Occipital lobe (tissue), 2 donors: Measurements from ENCODE around the gene NOL11. TPM values are rescaled to one million over a fixed set of nuclear protein-coding genes. Genes with fewer than 3 reads are reported as not detected.
A peak's percentile ranks its signal among the peaks of the same experiment; 100 is the strongest.
"Not testable (repeated sequence)": the region's sequence is repeated elsewhere in the genome, so short reads cannot be mapped to it uniquely, and the experiment has no call there.

ENCODE experiments used
- DNase-seq: peaks from one replicate; lab custom pipeline; 2025; lab: John Stamatoyannopoulos, UW
- total RNA-seq: library from RNA; depleted of rRNA; stranded (reverse); fragments of >200 nt; gene quantifications from one replicate; pipeline ENCODE4 v1.2.3, GENCODE V29; 2014

Gene NOL11
- total RNA-seq = 67.1 TPM

DNA sequence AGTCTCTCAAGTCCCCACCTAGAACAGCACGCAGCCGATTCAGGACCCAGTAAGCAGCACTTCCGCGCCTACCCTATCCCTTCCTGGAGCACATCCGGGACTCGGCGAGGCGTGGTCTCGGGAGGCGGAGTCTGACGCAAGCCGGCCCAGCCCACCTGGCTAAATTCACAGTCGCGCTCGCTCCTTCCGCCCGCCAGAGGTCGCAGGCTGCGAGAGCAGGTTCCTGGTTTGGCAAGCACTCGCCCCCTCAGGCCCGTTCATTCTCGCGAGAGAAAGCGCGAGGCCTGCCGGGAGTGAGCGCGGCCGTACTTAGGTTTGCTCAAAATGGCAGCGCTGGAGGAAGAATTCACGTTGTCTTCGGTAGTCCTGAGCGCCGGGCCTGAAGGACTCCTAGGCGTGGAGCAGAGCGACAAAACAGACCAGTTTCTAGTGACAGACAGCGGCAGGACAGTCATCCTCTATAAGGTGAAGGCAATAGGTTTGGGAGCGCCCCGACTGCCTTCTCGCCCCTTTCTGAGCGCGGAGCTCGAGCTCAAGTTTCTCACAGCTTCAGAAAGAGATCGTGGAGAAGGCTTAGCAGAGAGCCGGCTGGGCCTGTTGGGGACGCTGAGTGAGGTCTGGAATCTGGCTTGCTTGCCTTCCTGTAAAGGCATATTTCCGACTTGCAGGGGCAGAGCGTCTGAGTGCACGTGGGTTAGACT, at the start of gene NOL11:
TSS of gene NOL11 (plus strand) at position 313 of the 701 bp plus-strand sequence. CDS start at position 325, 12 bp downstream.
- peak; percentile 99 for DNase-seq

DNA sequence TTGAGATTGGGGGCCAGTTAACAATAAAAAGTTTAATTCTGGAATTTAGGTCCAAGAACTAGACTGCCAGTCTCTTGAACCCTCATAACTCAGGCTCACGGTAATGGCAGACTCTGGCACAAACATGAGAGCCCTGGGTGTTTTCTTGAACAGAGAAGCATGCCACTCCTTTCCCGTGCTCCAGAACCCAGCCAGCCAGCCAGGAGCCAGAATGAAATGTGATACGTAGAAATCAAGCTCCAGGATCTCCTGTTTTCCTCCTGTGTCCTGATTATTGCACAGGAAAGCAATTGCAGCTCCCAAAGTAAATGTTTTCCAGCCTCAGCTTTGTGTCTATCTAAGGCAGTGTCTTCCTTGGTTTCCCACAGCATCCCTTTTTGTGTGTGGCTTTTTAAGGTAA, 46.2 kb upstream of the NOL11 start:
- no peak for DNase-seq

- DNase-seq = no peak
Measured at GRCh38 chr17:67672592-67673335, 45.0 kb upstream of the NOL11 start.

- DNase-seq = no peak
Measured at GRCh38 chr17:67675481-67675880, 42.3 kb upstream of the NOL11 start.

DNA sequence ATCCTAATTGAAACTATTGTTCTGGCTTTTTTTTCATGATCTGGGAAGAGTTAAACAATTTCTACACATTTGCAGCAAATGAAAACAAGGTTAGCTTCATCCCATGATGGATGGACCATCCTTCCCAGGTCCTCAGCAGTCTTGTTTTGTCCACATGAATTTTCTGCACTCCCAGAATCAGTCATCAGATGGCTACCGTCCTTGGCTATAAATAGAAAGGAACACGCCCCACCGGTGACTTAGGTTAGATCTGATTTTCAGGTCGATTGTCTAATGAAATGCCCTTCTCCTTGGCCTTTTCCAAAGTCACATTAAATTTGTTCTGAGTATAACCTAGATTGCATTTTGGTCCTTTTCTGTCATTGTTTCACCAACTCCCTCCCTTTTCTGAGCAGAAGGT, 41.4 kb upstream of the NOL11 start:
- DNase-seq = no peak

DNA sequence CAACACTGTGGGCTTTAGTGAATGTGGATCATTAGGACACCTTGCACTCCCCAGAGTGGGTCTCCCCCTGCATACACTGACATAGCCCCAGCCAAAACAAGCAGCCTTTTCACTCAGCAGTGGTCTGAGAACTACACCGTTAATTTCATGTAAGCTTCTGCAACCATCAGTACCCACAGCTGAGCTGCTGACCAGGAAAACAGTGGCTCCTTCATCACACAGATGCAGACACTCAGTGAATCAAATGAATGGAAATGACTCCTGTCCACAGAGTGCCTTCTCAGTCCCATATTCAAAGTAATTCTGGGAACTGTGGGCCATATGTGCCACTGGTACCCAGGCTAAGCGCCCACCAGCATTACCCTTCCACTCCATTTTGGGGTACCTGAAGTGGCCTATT, 39.3 kb upstream of the NOL11 start:
- no peak for DNase-seq

DNA sequence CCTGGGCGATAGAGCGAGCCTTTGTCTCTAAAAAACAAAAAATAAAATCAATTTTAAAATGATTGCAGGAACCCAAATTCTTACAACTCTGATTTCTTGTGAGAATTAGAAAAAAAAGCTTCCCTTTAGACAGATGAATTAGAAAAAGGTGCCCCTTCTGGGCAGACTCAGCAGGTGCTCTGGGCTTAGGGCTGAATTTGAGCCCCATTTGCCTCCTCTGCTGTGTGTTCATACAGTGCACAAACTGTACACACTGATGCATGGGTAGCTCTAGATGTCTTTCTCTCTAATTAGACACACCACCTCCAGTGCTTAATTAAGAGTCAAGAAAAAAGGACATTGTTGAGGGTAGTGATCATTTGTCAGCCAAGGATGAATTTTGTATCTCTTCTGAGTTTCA, 38.5 kb upstream of the NOL11 start:
- no peak for DNase-seq

- no peak for DNase-seq
Measured at GRCh38 chr17:67679721-67680120, 38.0 kb upstream of the NOL11 start.

DNA sequence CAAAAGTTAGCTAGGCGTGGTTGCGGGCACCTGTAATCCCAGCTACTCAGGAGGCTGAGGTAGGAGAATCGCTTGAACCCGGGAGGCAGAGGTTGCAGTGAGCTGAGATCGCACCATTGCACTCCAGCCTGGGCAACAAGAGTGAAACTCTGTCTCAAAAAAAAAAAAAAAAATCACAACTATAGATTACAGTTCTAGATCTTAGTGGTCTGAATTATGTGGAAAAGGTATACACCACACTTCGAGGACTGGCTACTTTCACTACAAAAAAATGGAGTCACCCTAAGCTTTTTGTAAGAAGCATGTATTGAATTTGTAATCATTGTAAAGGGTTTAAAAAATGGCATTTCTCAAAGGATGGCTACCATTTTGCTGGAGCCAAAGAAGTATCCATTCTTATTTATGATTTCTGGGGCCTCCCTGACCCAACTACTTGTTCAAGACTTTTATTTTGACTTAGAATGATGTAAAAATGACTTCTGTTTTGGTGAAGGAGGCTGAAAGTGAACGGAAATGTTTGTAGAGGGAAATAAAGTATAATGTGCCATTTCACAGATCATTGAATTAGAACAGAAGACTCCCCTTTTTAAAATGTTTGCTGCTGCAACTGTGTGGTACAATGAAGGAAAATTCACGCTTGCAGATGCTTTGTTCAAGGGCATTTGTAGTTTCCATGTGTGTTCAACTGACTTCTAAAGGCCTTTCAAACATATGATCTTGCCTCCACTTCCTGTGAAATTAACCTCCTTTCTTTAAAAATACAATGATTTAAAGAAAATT, 37.1 kb upstream of the NOL11 start:
- DNase-seq = no peak

DNA sequence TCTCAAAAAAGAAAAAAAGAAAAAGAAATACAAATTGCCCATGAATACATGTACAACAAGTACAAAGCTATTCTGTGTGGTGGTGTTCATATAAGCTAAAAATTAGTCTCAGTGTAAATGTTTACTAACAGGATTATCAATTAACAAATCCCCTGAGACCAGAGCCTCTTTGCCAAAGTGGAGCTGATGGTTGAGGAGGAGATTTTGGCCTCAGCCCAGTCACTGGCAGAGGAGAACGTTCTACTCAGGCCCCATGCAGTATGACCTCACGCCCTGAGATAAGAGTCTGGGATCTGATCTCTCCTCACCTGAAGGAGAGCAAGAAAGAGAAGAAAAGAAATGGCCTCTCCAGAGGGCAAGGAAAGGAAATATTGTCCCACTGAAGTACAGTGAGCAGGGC, 35.5 kb upstream of the NOL11 start:
- DNase-seq = no peak

DNA sequence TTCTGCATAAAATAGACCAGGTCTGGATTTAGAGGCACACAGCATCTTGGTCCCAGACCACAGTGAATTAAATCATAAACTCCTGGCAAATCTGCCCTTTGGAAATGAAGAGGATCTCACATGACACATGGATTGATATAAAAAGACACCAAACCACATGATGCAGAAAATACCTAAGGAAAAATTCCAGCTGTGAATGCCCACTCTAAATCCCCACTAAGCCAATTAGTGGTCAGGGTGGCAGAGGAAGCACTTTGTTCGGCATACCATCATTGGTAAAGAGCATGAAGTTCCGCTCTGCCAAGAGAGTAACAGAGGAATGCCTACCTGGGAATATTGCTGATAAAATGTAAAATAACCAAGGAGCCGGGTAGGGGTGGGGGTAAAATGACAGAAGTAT, 32.4 kb upstream of the NOL11 start:
- no peak for DNase-seq

GRCh38 chr17:67686241-67686640, 31.5 kb upstream of the NOL11 start:
- DNase-seq = no peak

GRCh38 chr17:67687511-67687910, 30.2 kb upstream of the NOL11 start:
- no peak for DNase-seq

DNA sequence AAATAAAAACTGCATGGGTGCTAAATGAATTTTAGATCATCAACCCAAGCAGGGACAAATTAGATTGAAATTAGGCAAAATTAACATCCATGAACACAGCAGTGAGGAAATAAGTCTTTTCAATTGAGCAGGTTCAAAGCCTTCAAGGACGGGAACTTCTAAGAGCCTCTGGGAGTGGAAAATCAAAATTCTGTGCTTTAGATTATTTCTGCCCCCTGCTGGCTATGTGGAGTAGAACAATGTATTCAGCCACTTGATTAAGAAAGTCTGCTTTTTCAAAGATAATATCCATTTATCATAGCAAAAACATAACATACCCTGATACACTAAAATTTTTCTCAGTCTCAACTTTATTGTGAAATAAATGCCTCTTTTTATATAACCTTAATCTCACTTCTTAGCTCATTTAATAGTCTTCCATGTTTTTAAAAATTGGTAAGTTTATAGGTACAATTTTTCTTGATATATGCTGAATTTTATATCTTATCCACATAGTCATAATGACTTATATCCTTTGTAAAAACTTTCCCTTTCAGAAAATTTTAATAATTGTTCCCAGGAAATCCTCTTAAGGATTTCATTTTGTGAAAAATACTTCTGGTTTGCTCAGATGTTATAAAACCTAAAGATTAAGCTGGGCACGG, 28.1 kb upstream of the NOL11 start:
- peak; percentile 1 for DNase-seq

GRCh38 chr17:67693811-67694210, 23.9 kb upstream of the NOL11 start:
- no peak for DNase-seq

GRCh38 chr17:67696347-67696746, 21.4 kb upstream of the NOL11 start:
- no peak for DNase-seq

- DNase-seq = no peak
Measured at GRCh38 chr17:67696853-67697498, 20.8 kb upstream of the NOL11 start.

- no peak for DNase-seq
Measured at GRCh38 chr17:67700037-67700724, 17.6 kb upstream of the NOL11 start.

GRCh38 chr17:67700725-67701119, 17.0 kb upstream of the NOL11 start:
- DNase-seq = no peak

GRCh38 chr17:67702861-67703260, 14.9 kb upstream of the NOL11 start:
- not testable (repeated sequence) for DNase-seq

- DNase-seq = no peak
Measured at GRCh38 chr17:67707442-67707841, 10.3 kb upstream of the NOL11 start.
